Bone marrow (tissue), 2 donors: ENCODE measurements around the gene XRCC4.
"Not testable (repeated sequence)": the region's sequence is repeated elsewhere in the genome, so short reads cannot be mapped to it uniquely, and the experiment has no call there.

Experiments used
- DNase-seq, 2 donors: peaks; one replicate each; lab custom pipeline; 2025; lab: John Stamatoyannopoulos, UW

Gene XRCC4

GRCh38 chr5:83184534-83184933 is 107.2 kb downstream of the XRCC4 start:
- no peak for DNase-seq

- no peak for DNase-seq
These were observed 115.6 kb downstream of the XRCC4 start for GRCh38 chr5:83192947-83193346.

GRCh38 chr5:83197326-83197967 is 120.1 kb downstream of the XRCC4 start:
- no peak for DNase-seq

- DNase-seq = no peak
These were observed 121.8 kb downstream of the XRCC4 start for GRCh38 chr5:83199126-83199525.

- no peak for DNase-seq
These were observed 127.3 kb downstream of the XRCC4 start for GRCh38 chr5:83204651-83205050.

- DNase-seq = no peak
These were observed 132.6 kb downstream of the XRCC4 start for GRCh38 chr5:83209963-83210362.

GRCh38 chr5:83219077-83219476 is 141.7 kb downstream of the XRCC4 start:
- no peak for DNase-seq

GRCh38 chr5:83219495-83219894 is 142.1 kb downstream of the XRCC4 start:
- no peak for DNase-seq

GRCh38 chr5:83220331-83220730 is 143.0 kb downstream of the XRCC4 start:
- DNase-seq = no peak

GRCh38 chr5:83222906-83223305 is 145.6 kb downstream of the XRCC4 start:
- no peak for DNase-seq

GRCh38 chr5:83227611-83228010 is 150.3 kb downstream of the XRCC4 start:
- DNase-seq = no peak

- no peak for DNase-seq
These were observed 153.2 kb downstream of the XRCC4 start for GRCh38 chr5:83230511-83230910.

- no peak for DNase-seq
These were observed 167.2 kb downstream of the XRCC4 start for GRCh38 chr5:83244516-83244915.

GRCh38 chr5:83245037-83245436 is 167.7 kb downstream of the XRCC4 start:
- DNase-seq = no peak

GRCh38 chr5:83246071-83246470 is 168.7 kb downstream of the XRCC4 start:
- no peak for DNase-seq

- DNase-seq = no peak
These were observed 171.8 kb downstream of the XRCC4 start for GRCh38 chr5:83249156-83249555.

- DNase-seq = no peak
These were observed 174.5 kb downstream of the XRCC4 start for GRCh38 chr5:83251849-83252248.

- DNase-seq = no peak
These were observed 176.4 kb downstream of the XRCC4 start for GRCh38 chr5:83253720-83254119.

GRCh38 chr5:83255268-83255667 is 177.9 kb downstream of the XRCC4 start:
- DNase-seq = no peak

- DNase-seq = no peak
These were observed 178.9 kb downstream of the XRCC4 start for GRCh38 chr5:83256091-83256780.

- DNase-seq = not testable (repeated sequence)
These were observed 180.3 kb downstream of the XRCC4 start for GRCh38 chr5:83257684-83258083.

GRCh38 chr5:83265318-83265717 is 188.0 kb downstream of the XRCC4 start:
- no peak for DNase-seq

GRCh38 chr5:83270311-83270710 is 193.0 kb downstream of the XRCC4 start:
- DNase-seq = no peak

- DNase-seq = no peak
These were observed 199.8 kb downstream of the XRCC4 start for GRCh38 chr5:83277154-83277553.
